GM19463 (cell line): ENCODE results near the gene GAL3ST2.
"Not testable (repeated sequence)": the region's sequence is repeated elsewhere in the genome, so short reads cannot be mapped to it uniquely, and the experiment has no call there.

ENCODE experiments used
- ATAC-seq: cut with Tn5 transposase; IDR thresholded peaks from one replicate; pipeline ENCODE4 v1.9.1; 2021; ENCODE audit warnings: mild to moderate bottlenecking, moderate library complexity; ENCODE audit not compliant: unreplicated experiment

Gene GAL3ST2

DNA sequence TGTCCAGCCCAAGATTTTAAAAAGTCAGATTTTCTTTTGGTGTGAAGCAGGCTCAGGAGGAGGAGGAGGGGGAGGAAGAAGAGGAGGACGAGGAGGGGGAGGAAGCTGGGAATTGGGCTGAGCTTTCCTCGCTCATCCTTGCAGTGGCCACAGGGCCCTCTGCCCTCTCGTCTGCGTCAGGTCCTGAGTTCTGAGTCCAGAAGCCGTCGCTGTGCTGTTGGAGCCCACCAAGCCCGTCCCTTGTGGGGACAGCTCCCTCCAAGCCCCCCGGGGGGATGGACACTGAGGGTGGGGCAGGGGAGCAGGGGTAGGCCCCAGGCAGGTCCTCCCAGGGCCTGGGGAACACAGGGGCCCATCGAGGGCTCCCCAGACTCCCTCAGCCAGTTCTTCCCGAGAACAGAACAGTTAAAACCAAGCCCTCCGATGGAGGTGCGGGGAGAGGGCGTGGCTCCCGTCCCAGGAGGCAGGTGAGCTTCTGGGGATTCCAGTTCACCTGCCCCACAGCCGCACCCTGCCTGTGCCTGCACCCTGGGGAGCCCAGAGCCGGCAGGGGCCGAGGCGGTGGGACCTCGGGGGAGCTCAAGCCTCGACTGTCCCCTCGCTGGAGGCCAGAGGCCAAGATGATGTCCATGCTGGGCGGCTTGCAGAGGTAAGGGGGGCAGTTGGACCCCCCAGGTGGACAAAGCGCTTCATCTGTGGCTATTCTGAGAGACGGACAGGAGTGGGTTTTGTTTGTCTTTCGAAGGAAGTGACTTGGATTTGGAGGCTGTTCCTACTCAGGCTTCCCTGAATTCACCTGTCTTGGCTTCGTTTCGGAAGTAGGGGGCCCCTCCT, at the start of gene GAL3ST2:
TSS of gene GAL3ST2 (plus strand) at position 487 of the 834 bp plus-strand sequence. CDS start at position 621, 134 bp downstream.
- ATAC-seq, result no peak

DNA sequence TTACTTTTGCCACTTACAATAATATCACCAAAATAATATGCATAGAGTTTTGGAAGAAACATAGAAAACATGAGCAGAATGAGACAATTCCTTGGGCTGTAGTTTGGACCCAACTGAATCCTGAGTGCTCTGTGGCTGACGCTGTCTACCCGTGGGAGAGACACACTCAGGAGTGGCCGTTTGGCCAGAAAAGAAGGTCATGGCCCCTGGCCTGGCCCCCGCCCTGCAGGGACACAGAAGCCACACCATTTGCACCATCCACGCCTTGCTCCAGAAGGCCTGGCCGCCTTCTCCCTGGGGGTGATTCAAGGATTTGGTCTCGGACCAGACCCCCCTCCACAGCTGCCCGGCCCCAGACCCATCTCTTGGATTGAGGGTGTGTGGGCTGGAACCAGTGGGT, 48.6 kb upstream of the GAL3ST2 start:
- ATAC-seq, result no peak

DNA sequence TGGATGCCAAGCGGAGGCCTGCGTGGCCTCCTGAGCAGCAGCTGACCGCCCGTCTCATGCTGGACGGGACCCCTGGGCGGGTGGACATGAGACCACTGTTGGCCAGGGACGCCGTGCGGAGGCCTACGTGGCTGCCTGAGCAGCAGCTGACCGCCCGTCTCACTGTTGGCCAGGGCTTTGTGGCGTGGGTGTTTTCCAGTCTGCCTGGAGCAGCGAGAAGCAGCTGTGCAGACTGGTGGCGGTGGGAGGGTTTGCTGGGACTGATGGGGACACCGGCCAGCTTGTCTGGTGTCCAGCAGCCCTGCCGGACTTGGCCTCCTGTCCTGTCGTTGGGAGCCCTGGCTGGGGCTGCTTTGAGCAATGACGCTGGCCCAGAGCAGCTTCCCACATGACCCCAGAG, 48.0 kb upstream of the GAL3ST2 start:
- no peak for ATAC-seq

DNA sequence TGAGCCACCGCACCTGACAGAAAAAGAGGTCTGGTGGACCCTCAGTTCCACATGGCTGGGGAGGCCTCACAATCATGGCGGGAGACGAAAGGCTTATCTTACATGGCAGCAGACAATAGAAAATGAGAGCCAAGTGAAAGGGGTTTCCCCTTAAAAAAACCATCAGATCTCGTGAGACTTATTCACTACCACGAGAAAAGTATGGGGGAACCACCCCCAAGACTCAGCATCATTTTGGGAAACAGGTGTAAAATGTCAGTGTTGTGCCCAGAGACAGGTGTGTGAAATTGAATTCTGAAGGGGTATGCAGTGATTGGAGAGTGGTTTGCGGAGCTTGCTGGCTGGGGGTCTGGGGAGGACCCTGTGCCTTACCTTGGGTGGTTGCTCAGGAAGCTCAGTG, 46.8 kb upstream of the GAL3ST2 start:
- ATAC-seq, result no peak

DNA sequence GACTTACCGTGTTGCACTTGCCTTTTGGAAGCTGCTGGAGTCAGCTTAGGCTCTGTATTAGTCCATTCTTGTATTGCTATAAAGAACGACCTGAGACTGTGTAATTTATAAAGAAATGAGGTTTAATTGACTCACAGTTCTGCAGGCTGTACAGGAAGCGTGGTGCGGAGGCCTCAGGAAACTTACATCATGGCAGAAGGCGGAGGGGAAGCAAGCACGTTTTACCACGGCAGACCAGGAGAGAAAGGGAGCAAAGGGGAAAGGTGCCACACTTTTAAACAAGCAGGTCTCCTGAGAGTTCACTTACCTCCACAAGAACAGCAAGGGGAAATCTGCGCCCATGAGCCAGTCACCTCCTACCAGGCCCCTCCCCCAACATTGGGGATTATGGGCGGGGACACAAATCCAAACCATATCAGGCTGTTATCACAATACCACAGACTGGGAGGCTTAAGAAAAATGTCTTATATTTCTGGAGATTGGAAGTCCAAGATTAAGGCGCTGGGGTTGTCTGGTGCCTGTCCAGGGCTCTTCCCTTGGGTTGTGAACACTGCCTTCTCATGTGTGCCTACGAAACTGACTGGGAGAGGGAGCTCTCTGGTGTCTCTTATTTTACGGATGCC, 45.8 kb upstream of the GAL3ST2 start:
- ATAC-seq, result no peak

DNA sequence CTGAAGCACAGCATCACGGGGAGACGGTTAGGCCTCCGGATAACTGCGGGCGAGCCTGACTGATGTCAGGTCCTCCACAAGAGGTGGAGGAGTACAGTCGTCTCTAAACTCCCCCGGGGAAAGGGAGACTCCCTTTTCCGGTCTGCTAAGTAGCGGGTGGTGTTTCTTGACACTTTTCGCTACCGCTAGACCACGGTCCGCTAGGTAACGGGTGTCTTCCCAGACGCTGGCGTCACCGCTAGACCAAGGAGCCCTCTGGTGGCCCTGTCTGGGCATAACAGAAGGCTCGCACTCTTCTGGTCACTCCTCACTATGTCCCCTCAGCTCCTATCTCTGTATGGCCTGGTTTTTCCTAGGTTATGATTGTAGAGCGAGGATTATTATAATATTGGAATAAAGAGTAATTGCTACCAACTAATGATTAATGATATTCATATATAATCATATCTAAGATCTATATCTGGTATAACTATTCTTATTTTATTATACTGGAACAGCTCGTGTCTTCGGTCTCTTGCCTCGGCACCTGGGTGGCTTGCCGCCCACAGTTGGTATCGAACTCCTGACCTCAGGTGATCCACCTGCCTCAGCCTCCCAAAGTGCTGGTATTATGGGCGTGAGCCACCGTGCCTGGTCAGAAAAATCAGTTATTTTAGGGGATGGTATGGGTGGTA, 44.0 kb upstream of the GAL3ST2 start:
- ATAC-seq, result not testable (repeated sequence)

DNA sequence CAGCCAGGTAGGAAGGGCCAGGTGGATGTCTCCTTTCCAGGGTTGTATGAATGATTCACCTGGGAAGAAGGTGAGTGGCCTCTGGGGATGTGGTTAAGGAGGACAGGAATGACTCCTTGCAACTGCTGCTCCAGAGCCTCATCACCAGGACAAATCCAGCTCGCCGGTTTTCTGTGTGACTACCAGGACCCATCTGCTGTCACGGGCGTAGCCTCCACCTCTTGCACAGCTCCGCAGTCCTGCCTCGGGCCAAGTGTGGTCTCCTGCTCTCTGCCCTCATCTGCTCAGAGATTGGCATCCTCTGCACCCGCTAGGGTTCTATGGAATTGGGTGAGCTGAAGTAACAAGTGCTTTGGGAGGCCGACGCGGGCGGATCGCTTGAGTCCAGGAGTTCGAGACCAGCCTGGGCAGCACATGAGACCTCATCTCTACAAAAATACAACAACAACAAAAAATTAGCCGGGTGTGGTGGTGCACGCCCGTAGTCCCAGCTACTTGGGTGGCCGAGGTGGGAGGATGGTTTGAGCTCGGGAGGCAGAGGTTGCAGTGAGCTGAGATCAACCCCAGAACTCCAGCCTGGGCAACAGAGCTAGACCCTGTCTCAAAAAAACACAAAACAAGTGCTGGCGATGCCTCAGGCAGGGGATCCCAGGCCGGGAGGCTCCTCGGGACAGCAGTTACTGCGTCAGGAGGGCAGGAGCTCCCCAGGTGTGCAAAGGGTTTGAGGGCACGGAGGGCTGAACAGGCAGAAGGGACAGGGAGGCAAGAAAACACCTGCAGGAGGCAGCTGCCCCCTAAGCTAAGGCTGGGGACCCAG, 43.0 kb upstream of the GAL3ST2 start:
- ATAC-seq, result no peak

DNA sequence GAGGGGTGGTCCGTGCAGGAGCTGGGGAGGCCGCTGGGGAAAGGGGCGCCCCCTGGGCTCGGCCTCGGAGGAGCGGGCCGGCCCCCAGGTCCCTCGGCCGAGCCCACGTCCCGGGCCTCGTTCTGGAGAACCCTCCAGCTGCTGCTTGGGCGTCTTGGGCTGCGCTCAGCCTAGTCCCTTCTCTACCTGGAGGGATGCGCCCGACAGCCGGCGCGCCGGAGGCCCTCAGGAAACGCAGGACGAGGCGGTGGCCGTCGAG, 42.5 kb upstream of the GAL3ST2 start:
- ATAC-seq, result peak; percentile 15

DNA sequence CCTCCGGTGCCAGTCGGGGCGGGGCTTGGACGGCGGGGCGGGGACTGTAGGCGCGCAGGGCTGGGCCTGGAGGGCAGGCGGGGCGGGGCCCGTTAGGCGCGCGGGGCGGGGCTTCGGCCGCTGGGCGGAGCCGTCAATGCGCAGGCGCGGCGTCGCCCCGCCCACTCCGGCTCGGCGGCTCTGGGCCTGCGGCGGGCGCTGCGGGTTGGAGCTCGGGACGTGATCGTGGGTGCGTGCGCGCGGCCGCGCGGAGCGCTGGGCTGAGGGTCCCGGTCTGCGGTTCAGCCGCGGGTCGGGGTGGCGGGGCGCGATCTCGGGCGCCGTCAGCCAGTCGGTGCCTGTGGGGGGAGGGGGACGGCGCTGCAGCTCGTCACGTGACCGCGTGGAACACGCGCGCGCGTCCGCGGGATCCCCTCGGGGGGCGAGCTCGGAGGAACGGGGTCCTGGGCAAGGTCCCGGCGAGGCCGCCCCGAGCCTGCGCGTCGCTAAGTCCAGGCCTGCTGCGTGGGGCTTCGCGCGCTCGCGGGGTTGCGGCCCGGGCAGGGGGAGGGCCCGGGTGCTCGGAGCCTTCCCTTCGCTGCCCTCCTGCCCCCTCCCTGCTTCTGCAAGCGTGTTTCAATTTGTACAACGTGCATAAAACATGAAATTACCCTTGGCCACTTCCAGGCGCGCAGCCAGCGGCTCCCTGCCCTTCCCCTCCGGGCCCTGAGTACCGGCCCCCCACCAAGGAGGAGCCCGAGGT, 42.0 kb upstream of the GAL3ST2 start, which contains the start of gene D2HGDH:
TSS of gene D2HGDH (plus strand) at position 164 of the 742 bp plus-strand sequence. CDS start 595 bp downstream, outside the sequence.
- ATAC-seq, result peak; percentile 76

DNA sequence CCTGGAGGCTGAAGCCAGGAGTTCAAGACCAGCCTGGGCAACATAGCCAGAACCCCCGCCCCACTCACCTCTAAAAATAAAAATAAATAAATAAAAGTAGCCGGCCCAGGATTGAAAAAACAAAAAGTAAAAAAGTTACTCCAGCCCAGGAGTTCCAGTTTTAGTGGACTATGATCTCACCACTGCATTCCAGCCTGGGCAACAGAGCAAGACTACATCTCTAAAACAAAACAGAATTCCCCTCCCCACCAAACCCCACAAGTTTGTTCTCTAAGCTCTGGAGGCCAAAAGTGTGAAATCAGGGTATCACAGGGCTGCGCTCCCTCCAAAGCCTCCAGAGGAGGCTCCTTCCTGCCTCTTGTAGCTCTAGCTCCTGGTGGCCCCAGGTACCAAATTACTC, 40.5 kb upstream of the GAL3ST2 start:
- ATAC-seq, result no peak

DNA sequence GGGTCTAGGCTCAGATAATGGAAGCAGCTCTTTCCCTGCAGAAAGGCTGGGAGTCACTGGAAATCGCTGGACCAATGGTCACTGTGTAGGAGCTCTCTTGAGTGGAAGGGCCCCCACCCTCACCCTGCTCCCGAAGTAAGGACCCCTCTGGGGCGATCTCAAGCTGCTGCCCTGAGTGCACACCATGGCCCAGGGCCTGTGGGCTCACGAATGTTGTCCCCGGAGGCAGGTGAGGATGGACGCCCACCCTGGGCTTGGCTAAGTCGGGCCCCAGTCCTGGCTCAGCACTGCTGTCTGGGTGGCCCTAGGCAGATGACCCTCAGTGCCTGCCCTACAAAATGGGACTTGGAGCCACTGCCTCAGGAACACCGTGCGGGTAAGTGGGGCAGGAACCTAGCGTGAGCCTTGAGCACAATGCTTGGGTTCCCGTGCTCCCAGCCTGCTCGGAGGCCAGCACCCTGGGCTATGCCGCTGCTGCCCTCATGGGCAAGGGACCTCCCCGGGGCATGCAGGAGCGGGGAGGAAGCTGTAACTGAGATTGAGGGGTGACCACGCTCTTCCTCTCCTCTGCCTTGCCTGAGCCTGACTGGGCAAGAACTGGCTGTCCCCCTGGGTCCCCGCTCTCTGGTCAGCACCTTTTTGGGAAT, 38.5 kb upstream of the GAL3ST2 start:
- ATAC-seq, result no peak

DNA sequence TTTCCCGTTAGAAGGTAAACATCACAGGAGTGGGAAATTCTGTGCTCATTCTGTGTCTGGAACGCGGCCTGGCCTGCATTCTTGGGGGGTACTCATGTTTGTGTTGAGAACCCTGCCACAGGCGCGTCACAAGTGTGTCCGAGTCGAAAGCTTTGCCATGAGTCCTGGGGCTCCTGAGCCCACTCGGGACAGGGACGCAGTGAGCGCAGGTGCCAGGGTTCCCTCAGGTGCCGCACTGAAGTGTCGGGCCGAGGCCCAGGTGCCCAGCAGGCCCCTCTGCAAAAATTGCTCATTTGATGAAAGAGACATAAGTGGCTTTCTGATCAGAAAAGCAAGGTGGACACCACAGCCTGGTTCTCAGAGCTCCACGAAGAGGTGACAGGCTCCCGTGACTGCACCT, 37.4 kb upstream of the GAL3ST2 start:
- ATAC-seq, result no peak

DNA sequence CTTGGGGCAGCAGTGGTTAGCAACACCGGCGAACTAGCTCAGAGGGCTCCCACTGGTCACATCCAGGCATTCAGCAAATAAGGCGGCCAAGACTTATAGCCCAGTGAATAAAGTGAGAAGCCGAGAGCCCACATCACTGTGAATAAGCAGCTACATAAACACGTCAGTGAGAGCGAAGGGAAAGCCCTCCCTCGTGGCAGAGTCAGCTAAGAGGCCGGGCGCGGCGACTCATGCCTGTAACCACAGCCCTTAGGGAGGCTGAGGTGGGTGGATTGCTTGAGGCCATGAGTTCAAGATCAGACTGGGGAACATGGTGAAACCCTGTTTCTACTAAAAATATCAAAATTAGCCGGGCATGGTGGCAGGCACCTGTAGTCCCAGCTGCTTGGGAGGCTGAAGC, 37.0 kb upstream of the GAL3ST2 start:
- ATAC-seq, result no peak

DNA sequence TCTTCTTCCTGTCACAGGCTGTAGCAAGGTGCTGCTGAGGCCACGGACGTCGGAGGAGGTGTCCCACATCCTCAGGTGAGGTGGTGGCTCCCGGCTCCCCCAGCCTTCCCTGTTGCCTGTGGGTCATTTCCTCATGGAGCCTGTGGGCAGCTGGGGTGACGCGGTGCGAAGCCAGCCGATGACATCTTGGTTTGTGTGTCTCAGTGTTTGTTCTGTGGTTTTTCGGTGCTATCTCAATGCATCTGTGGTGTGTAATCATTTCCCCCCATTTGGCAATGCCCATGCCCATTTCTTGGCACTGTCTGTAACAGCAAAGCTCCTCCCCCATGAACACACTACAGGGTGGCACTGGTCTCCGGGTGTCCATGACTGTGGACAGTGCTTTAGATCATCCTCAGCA, 35.6 kb upstream of the GAL3ST2 start:
- no peak for ATAC-seq

DNA sequence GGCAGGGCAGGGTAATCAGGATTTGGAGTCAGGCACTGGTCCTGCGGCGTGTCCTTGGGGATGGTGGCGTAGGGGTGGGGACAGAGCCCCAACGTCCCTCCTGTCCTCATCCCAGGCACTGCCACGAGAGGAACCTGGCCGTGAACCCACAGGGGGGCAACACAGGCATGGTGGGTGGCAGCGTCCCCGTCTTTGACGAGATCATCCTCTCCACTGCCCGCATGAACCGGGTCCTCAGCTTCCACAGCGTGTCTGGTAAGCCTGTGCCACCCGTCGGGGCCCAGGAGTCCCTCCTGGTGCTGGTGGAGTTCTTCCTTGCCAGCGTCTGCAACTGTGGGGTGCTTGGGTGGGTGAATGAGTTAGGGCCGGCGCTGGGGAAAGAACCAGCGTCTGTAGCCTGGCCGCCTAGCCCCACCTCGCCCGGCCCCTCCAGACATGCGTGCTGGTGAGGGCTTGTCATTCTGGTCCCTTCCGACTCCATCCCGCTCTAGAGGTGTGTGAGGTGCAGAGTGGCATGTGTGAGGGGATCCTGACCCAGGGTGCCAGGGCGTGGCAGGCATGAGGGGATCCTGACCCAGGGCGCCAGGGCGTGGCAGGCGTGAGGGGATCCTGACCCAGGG, 34.2 kb upstream of the GAL3ST2 start:
- ATAC-seq, result no peak

DNA sequence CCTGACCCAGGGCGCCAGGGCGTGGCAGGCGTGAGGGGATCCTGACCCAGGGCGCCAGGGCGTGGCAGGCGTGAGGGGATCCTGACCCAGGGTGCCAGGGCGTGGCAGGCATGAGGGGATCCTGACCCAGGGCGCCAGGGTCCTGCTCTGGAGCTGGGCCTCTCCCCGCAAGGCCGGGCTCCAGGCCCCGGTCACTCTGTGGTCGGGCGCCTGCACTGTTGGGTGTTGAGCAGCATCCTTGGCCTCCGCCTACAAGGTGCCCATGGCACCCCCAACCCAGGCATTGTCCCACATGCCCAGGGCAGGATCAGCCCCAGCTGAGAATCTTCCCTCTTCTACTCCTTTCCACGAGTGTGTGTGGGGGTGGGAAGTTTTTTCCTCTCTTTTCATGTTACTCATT, 33.6 kb upstream of the GAL3ST2 start:
- ATAC-seq, result not testable (repeated sequence)

DNA sequence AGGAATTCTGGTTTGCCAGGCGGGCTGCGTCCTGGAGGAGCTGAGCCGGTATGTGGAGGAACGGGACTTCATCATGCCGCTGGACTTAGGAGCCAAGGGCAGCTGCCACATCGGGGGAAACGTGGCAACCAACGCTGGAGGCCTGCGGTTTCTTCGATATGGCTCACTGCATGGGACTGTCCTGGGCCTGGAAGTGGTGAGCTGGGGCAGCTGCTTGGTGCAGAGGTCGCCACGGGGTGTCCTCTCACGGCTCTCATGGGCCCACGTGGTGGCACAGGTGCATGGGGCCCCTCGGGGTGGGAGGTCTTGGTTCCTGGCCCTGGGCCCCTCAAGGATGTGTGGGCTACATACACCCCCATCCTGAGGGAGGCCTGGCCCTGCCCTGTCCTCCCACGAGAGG, 33.0 kb upstream of the GAL3ST2 start:
- ATAC-seq, result no peak

DNA sequence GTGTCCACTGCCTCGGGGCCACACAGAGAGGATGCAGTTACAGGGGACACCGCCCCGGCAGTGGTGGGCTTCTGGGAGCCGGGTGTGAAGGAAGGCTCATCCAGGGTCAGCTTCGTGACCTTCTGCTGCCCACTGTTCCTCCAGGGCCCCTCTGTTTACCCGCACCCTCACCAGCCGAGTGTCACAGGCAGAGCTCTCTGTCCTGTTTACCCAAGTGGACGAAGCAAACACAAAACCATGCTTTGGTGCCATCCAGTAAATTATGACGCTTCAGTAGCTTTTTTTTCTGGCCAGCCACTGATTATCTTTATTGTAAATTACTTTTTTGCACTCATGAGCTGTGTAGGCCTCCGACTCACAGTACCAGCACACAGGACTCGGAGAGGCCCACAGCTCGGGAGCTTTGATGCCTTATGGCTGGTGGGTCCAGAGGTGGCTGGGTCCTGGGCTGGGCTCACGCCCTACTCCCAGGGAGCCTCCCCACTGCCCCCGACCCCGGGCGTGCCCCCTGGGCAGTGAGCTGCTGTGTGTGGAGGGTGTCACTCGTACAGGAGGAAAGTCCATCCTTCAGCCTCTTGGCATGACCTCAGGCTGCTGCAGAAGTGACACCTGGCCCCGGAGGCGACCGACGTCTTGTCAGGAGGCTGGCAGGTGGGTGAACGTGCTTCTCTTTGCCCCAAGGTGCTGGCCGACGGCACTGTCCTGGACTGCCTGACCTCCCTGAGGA, 32.4 kb upstream of the GAL3ST2 start:
- no peak for ATAC-seq

DNA sequence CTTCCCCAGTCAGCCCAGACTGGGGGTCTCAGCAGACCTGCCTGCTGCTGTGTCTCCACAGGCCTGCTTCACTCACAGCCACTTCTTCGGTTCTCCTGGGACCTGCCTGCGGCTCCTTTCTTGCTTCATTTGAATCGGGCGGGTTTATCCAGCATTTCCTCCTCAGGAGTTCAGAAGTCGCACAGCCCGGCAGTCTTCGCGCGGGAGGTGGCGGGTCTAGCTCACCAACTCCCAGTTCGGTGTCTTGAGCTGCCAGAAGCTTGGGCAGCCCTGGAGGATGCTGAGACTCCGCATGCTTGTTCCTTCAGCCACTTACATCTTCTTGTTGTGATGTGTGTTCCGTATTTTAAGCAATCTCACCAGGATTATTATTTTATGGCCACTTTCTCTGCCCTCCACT, 31.3 kb upstream of the GAL3ST2 start:
- no peak for ATAC-seq
